ENCODE data around the gene MITD1. TPM values are rescaled to one million over a fixed set of nuclear protein-coding genes. Genes with fewer than 3 reads are reported as not detected.
"Not testable (repeated sequence)": the region's sequence is repeated elsewhere in the genome, so short reads cannot be mapped to it uniquely, and the experiment has no call there.

The MITD1 gene
- total and polyA plus RNA-seq, 2 experiments from 2014 or later = 32.7 to 44.8 TPM

DNA sequence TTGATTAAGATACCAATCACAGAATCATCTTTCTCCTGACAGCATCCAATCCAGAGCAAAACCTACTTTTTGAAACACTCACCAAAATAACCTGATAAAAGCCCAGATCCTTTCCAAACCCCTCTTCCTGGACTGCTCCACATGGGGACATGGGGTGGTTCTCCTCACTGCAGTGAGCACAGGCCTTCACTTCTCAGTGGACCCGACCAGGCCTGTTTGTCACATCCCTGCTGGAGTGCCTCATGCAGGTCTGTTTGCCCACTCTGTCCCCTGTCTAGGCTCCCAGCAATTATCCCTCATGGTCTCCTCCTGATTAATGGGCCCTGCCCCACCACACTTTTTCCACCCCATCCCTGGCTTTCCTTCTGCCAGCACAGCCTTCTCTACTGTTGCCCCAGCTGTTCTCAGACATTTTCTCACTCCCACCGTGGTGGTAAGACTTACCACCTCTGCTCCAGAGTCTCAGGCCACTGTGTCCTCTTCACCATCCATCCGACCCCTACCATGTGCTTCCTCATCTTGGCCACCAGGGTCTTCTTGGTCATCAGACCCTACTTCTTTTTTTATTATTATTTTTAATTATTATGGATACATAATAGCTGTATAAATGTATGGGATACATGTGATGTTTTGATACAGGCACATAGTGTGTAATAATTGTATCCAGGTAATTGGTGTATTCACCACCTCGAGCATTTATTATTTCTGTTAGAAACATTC, 21.3 kb upstream of the MITD1 start:
- no peak overlapping the region for H3K4me3 ChIP-seq
- no peaks in the 10 kb centered on the region for H3K27me3 ChIP-seq
- H3K9me2 ChIP-seq (replicated peaks; ENCODE audit: insufficient read depth) = no peaks in the 10 kb centered on the region
- no peak for DNase-seq (ENCODE audit: low spot score)
- no peaks in the 10 kb centered on the region for H3K9me3 ChIP-seq (ENCODE audit: low read depth)
- no peak overlapping the region for H2AFZ ChIP-seq
- H3K36me3 ChIP-seq (replicated peaks; ENCODE audit: insufficient read depth, low read depth) = no peaks in the 10 kb centered on the region
- H3K4me2 ChIP-seq = no peak overlapping the region
- H3K4me1 ChIP-seq (ENCODE audit: insufficient read depth) = no peaks in the 10 kb centered on the region
- 94% methylated on average over 4 of the region's 4 CpGs for WGBS (ENCODE audit: low lambda C conversion rate, missing lambda C conversion rate)
- no peaks in the 10 kb centered on the region for H3K79me2 ChIP-seq
- no peak for TF ChIP-seq EZH2phosphoT487 (IDR thresholded peaks at IDR 0.05; ENCODE audit: low read depth, severe bottlenecking, unreplicated experiment)
- TF ChIP-seq, protein P1, sequence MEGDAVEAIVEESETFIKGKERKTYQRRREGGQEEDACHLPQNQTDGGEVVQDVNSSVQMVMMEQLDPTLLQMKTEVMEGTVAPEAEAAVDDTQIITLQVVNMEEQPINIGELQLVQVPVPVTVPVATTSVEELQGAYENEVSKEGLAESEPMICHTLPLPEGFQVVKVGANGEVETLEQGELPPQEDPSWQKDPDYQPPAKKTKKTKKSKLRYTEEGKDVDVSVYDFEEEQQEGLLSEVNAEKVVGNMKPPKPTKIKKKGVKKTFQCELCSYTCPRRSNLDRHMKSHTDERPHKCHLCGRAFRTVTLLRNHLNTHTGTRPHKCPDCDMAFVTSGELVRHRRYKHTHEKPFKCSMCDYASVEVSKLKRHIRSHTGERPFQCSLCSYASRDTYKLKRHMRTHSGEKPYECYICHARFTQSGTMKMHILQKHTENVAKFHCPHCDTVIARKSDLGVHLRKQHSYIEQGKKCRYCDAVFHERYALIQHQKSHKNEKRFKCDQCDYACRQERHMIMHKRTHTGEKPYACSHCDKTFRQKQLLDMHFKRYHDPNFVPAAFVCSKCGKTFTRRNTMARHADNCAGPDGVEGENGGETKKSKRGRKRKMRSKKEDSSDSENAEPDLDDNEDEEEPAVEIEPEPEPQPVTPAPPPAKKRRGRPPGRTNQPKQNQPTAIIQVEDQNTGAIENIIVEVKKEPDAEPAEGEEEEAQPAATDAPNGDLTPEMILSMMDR (IDR thresholded peaks at IDR 0.05; ENCODE audit: poor library complexity) = no peak
- TF ChIP-seq EZH2 (IDR thresholded peaks at IDR 0.05; ENCODE audit: borderline replicate concordance) = no peak
- no peaks in the 10 kb centered on the region for H4K20me1 ChIP-seq (ENCODE audit: insufficient read depth, poor library complexity, severe bottlenecking)
- H3K27ac ChIP-seq = no peak overlapping the region

DNA sequence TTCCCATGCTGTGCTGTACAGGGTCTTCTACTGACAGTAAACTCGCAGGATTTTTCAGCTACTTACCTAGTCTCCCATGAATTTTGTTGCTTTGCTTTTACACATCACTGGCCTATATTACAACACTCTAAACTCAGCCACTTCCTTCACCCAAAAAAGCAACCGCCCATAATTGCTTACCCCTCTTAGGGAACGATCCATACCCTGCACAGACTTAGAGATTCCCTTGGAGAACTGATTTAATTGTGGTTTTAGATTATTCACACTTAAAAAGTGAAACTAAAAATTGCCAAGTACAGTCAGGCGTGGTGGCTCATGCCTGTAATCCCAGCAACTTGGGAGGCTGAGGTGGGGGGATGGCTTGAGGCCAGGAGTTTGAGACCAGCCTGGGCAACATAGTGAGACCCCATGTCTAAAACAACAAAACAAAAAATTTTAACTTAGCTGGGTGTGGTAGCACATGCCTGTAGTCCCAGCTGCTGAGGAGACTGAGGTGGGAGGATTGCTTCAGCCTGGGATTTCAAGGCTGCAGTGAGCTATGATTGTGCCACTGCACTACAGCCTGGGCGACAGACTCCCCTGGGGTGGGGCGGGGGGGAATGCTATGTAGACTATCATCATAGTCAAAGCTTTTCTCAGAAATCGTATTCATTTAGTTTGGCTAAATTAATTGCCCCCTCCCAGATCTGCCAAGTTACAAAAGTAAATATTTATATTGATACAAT, 19.4 kb upstream of the MITD1 start:
- Histone ChIP-seq H2AFZ (no peak overlapping the region), H3K27me3 (no peaks in the 10 kb centered on the region), H3K27ac (no peak overlapping the region), H3K36me3 (replicated peaks; ENCODE audit: insufficient read depth, low read depth) (no peaks in the 10 kb centered on the region), H3K4me3 (no peak overlapping the region), H3K9me3 (ENCODE audit: low read depth) (no peaks in the 10 kb centered on the region), H3K9me2 (replicated peaks; ENCODE audit: insufficient read depth) (no peaks in the 10 kb centered on the region), H3K4me1 (ENCODE audit: insufficient read depth) (no peaks in the 10 kb centered on the region), H3K4me2 (no peak overlapping the region), H3K79me2 (no peaks in the 10 kb centered on the region), H4K20me1 (ENCODE audit: insufficient read depth, poor library complexity, severe bottlenecking) (no peaks in the 10 kb centered on the region)
- no peak for DNase-seq (ENCODE audit: low spot score)
- 92% methylated on average over 7 of the region's 7 CpGs for WGBS (ENCODE audit: low lambda C conversion rate, missing lambda C conversion rate)
- TF ChIP-seq, protein P1 (IDR thresholded peaks at IDR 0.05; ENCODE audit: poor library complexity) = no peak
- TF ChIP-seq EZH2phosphoT487 (IDR thresholded peaks at IDR 0.05; ENCODE audit: low read depth, severe bottlenecking, unreplicated experiment) = no peak
- TF ChIP-seq EZH2 (IDR thresholded peaks at IDR 0.05; ENCODE audit: borderline replicate concordance) = no peak

DNA sequence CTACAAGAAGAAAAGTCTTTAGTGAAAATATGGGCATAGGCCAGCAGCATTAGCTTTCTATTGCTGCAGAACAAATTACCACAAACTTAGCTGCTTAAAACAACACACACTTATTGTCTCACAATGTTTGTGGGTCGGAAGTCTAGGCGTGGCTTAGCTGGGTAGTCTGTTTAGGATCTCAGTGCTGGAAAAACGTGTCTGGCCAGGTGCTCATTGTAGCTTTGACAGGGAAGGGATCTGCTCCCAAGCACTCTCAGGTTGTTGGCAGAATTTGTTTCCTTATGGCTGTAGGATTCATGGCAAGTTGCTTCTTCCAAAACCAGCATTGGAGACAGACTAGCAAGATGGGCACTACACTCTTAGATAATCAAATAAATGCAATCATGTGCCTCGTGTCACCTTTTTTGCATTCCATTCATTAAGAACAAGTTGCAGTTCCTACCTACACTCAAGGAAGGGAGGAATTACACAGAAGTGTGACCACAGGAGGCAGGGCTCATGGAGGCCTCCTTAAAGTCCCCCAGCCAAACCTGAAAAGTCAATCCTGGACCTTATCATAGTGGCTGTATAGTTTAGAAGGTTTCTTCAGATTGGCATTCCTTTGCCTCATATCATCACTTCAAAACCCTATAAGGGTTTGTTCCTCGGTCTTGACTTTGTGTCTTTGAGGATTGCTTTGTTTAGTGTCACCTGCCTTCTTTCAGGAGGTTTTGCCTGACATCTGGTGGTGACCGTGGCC, 17.4 kb upstream of the MITD1 start:
- no peak overlapping the region for H3K4me3 ChIP-seq

DNA sequence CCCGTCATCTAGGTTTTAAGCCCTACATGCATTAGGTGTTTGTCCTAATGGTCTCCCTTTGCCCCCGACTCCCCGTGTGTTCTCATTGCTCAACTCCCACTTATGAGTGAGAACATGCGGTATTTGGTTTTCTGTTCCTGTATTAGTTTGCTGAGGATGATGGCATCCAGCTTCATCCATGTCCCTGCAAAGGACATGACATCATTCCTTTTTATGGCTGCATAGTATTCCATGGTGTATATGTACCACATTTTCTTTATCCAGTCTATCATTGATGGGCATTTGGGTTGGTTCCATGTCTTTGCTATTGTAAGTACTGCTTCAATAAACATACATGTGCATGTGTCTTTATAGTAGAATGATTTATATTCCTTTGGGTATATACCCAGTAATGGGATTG, 11.5 kb upstream of the MITD1 start:
- H3K9me2 ChIP-seq (replicated peaks; ENCODE audit: insufficient read depth); H4K20me1 ChIP-seq (ENCODE audit: insufficient read depth, poor library complexity, severe bottlenecking); H2AFZ ChIP-seq; H3K4me3 ChIP-seq; H3K79me2 ChIP-seq; H3K4me2 ChIP-seq; DNase-seq (ENCODE audit: low spot score); H3K4me1 ChIP-seq (ENCODE audit: insufficient read depth); H3K27ac ChIP-seq; H3K9me3 ChIP-seq (ENCODE audit: low read depth); H3K27me3 ChIP-seq; H3K36me3 ChIP-seq (replicated peaks; ENCODE audit: insufficient read depth, low read depth): not testable (repeated sequence)
- 99% methylated on average over 4 of the region's 4 CpGs for WGBS (ENCODE audit: low lambda C conversion rate, missing lambda C conversion rate)

More for the DNA sequence above, 17.4 kb upstream of the MITD1 start:
- Histone ChIP-seq H3K27me3 (no peaks in the 10 kb centered on the region), H3K36me3 (replicated peaks; ENCODE audit: insufficient read depth, low read depth) (no peaks in the 10 kb centered on the region), H3K79me2 (no peaks in the 10 kb centered on the region), H4K20me1 (ENCODE audit: insufficient read depth, poor library complexity, severe bottlenecking) (no peaks in the 10 kb centered on the region), H3K9me3 (ENCODE audit: low read depth) (no peaks in the 10 kb centered on the region), H2AFZ (no peak overlapping the region), H3K4me1 (ENCODE audit: insufficient read depth) (no peaks in the 10 kb centered on the region), H3K4me2 (no peak overlapping the region), H3K27ac (peak overlapping the region; percentile 22), H3K9me2 (replicated peaks; ENCODE audit: insufficient read depth) (no peaks in the 10 kb centered on the region)
- DNase-seq (ENCODE audit: low spot score) = peak; percentile 9
- 71% methylated on average over 6 of the region's 6 CpGs for WGBS (ENCODE audit: low lambda C conversion rate, missing lambda C conversion rate)
- TF ChIP-seq EZH2 (IDR thresholded peaks at IDR 0.05; ENCODE audit: borderline replicate concordance) (no peak), EZH2phosphoT487 (IDR thresholded peaks at IDR 0.05; ENCODE audit: low read depth, severe bottlenecking, unreplicated experiment) (no peak)
- TF ChIP-seq, protein P1 (IDR thresholded peaks at IDR 0.05; ENCODE audit: poor library complexity) = no peak

Measured in hepatocyte (in vitro differentiated cells).